ENCODE results near the gene WNT7B.

Gene WNT7B

DNA sequence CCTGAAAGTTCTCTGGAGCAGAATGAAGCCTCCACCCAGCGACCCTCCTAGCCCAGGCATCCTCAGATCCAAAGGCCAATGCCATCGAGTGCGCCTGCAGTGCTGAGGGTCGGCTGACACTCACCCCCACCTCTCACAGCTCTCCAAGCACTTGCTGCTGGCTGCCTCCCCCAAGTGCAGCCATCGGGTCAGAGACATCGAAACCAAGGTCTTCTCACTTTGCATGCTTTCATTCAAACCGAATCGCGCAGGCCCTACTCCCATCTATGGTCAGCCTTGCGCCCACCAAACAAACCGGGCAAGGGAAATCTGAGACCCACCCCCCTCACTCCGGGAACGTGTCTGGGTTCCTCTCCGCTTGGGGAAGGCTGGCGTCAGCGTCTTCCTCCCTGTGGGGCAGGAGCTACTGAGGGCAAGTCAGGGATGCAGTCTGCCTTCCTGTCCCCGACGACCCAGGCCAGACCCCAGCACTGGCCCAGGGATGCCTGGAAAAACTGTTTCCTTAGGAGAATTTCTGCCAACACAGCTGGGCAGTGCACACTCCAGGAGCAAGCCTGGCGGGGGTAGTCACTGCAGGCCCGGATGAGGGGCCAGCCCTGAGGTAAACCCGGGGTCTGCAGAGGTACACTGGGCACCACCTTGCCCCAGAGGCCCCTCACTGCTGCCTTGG lies 7.0 kb downstream of the WNT7B start:
- DNase-seq, result no peak

GRCh38 chr22:45969414-45969799 lies 7.6 kb downstream of the WNT7B start:
- no peak for DNase-seq

GRCh38 chr22:45968751-45969413 lies 8.1 kb downstream of the WNT7B start:
- no peak for DNase-seq

- no peak for DNase-seq
Observed at GRCh38 chr22:45968003-45968650, 8.8 kb downstream of the WNT7B start.

- DNase-seq, result no peak
Observed at GRCh38 chr22:45966895-45967365, 10.0 kb downstream of the WNT7B start.

- no peak for DNase-seq
Observed at GRCh38 chr22:45966320-45966894, 10.6 kb downstream of the WNT7B start.

GRCh38 chr22:45965563-45965962 lies 11.4 kb downstream of the WNT7B start:
- no peak for DNase-seq

DNA sequence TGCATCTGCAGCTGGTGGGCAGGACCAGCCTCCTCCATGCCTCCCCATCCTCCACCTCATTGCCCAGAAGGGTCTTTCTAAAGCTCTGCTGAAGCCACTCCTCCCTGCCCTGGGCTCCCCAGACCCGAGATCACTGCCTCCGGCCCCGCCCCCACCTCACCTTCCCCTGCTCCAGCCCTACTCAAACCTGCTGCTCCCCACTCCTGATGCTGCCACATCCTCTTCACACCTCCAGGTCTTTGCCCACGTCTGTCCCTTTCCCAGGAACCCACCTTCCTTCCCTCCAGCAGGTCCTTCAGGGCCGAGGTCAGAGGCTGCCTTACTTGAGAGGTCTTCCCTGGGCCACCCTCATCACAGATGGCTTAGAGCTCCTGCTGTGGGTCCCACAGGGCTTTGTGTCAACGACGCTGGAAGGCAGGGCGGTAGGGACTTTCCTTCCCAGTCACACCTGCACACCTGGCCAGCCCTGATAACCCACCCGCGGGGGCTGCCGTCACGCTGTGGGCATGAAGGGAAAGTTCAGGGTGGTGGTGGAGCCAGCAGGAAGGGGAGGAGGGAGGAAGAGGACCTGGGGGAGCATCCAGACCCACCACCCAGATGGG lies 11.9 kb downstream of the WNT7B start:
- DNase-seq, result no peak

- no peak for DNase-seq
Observed at GRCh38 chr22:45964372-45964771, 12.6 kb downstream of the WNT7B start.

- DNase-seq, result no peak
Observed at GRCh38 chr22:45963821-45964220, 13.1 kb downstream of the WNT7B start.

- no peak for DNase-seq
Observed at GRCh38 chr22:45962756-45963324, 14.1 kb downstream of the WNT7B start.

DNA sequence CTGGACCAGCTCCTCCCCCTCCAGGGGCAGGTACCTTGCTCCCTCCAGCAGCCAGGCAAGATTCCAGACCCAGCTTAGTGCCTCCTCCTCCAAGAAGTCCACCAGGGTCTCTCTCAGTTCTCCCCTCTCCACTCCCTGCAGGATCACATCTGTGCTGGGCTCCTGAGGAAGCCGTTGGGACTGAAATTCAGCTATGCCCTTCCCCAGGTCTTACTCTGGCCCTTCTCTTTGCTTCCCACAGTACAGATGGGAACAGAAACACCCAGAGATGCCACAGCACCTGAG lies 14.6 kb downstream of the WNT7B start:
- no peak for DNase-seq

DNA sequence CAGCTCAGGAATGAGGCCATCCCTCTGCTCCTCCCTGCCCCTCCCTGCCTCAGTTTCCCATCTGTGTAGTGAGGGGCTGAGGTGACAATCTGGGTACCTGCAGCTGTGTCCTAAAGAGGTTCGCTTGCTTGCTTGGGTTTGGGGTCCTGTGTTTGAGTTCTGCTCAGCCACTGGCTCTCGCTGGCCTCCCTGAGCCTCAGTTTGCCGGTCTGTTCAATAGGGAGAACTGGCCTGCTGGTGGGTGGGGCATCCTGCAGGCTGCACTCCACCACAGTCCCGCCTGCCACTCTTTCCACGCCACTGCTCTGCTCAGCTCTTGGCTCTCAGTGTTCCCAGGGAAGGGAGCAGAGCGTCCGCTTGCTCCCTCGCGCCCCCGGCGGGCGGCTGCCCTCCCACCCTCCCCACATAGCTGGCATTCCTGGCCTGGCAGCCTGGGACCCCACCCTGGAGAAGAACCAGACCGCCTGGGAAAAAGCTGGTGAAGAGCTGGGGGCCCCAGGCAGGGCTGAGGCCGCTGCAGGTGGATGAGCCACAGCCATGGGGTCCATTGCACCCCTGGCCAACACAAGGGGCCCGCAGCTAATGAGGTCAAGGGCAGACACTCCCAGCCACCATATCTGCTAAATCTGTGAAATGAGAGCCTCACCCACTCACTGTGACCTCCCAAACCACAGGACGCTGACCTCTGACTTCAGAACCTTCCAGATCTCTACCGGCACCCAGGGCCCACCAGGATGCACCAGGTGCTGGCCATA lies 15.1 kb downstream of the WNT7B start:
- no peak for DNase-seq

DNA sequence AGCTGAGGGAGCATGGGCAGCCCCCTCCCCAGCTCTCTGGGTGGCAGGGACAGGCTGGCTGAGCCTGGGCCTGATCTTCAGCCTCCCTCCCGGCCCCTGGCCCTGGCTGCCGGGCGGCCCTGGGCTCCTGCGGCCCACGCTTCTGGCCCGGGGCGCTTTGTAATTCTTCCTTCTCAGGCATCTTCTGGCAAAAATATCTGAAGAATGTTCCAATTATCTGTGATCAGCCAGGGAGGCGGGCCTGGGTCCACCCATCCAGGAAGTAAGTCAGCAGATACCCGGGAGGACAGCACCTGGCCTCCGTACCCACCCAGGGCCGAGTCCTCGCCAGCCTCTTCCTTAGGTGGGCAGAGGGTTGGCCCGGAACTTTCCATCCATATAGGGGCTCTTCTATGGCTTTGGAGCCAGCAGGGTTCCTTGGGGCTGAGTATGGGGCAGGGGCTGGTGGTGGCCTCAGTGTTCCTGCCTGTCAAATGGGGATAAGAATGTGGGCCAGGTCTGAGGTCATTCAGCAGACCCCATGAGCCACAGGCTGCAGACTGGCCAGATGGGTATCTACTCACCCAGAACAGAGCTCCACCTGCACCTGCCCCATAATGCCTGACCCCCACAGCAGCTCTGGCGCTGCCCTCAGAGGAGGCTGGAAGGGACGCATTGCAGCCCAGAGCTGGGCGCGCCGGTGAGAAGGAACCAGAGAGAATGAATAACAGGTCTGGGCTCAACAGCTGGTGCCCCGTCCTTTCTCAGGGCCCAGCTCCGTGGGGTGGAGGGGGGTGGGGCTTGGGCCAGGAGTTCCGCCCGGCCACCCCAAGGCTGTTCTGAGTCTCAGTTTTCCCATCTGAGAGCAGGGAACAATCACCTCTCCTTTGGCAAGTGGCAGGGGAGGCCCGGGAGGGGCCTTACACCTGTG lies 16.2 kb downstream of the WNT7B start:
- no peak for DNase-seq

DNA sequence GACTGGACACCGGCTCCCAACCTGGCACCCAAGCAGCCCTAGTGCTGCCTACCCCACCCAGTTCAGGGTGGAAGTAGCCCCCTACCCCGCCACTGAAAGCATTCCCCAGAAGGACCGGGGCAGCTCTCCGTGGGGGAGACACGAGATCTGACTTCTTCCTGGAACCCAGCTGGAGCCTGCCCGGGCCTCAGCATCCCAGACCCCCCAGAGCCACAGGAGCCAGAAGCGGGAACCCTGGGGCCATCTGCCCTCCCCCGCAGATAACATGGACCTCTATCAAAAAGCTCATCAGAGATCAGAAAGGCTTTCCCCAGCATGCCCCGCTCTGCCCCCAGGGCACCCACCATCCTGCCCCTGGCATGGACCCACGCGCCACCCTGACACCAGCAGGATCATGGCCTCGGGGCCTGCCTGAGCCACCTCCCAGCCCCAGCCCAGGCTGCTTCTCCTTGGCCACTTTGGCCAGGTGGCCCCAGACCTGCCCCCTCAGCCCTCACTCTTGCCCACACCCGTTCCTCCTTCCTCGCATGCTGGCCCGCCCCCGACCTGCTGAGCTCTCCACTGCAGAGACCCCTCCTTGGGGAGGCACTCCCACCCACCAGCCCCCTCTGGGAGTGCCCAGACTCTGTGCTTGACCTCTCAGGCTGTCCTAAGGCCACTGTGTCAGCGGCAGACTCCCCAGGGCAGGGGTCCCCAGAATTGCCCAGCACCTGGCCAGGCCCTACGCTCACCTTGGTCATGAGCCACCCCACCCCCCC lies 17.1 kb downstream of the WNT7B start:
- DNase-seq, result no peak

DNA sequence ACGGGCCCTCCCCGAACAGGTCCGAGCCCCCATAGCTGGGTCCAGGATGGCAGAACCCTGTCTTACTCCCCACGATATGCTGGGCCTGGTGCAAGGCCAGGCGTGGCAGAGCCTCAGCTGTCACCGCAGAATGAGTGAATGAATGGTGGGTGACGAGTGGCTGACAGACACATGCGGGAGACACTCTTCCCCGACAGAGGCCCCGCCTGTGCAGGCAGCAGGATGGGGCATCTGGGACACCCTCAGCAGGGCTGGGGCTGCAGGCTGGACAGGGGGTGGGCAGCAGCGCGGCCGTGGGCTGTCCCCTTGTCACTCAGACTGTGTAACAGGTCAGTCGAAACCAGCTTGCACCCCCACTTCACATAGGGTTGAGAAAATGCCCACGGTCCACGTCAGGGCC lies 18.0 kb downstream of the WNT7B start:
- no peak for DNase-seq

- DNase-seq, result no peak
Observed at GRCh38 chr22:45957826-45958225, 19.1 kb downstream of the WNT7B start.

DNA sequence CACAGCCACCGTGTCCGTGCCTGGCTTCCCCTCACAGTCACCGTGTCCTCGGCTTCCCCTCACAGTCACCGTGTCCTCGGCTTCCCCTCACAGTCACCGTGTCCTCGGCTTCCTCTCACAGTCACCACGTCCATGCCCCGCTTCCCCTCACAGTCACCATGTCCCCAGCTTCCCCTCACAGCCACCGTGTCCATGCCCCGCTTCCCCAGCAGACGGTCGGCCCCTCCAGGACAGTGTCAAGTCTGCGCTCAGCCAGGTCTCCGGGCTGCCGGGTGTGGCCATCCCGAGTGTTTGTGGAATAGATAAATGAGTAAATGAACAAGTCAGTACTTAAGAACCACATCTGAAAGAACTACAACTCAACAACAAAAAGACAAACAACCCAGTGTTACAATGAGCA lies 23.8 kb downstream of the WNT7B start:
- DNase-seq, result no peak

- DNase-seq, result no peak
Observed at GRCh38 chr22:45952553-45952952, 24.4 kb downstream of the WNT7B start.

GRCh38 chr22:45952151-45952550 lies 24.8 kb downstream of the WNT7B start:
- no peak for DNase-seq

DNA sequence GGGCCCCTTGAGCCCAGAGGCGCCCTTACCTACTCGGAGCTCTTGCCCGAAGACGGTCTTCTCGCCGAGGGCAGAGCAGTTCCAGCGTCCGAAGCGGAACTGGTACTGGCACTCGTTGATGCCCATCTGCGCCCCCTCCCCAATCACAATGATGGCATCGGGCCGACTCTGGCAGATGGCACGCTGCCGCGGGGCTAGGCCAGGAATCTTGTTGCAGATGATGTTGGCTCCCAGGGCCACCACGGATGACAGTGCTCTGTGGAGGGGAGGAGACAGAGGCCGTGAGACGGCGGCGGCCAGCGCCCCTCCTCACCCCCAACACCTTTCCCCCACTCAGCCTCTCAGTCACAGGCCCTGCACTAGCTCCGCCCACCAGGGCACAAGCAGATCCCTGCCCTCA lies 27.1 kb downstream of the WNT7B start:
- DNase-seq, result no peak

Data from activated T-cell treated with anti-CD3 and anti-CD28 coated beads, Interleukin-2, amount 50 U/mL, for 1 hour (primary cell).